GM19468 (cell line): ENCODE results near the gene EMC10.
"Not testable (repeated sequence)": the region's sequence is repeated elsewhere in the genome, so short reads cannot be mapped to it uniquely, and the experiment has no call there.

Source experiments
- ATAC-seq: cut with Tn5 transposase; IDR thresholded peaks from one replicate; pipeline ENCODE4 v1.9.1; 2021; ENCODE audit warnings: mild to moderate bottlenecking, moderate library complexity, moderate number of reproducible peaks; ENCODE audit not compliant: unreplicated experiment; ENCODE audit errors: extremely low read depth

EMC10 gene

GRCh38 chr19:50476224-50476906 is at the start of gene EMC10, which contains the start of gene GARIN5A:
EMC10 (plus strand) TSS chr19:50476507; CDS start chr19:50476545, 38 bp downstream.
GARIN5A (minus strand) TSS chr19:50476848; CDS start chr19:50476388, 460 bp downstream.
- peak; percentile 61 for ATAC-seq

DNA sequence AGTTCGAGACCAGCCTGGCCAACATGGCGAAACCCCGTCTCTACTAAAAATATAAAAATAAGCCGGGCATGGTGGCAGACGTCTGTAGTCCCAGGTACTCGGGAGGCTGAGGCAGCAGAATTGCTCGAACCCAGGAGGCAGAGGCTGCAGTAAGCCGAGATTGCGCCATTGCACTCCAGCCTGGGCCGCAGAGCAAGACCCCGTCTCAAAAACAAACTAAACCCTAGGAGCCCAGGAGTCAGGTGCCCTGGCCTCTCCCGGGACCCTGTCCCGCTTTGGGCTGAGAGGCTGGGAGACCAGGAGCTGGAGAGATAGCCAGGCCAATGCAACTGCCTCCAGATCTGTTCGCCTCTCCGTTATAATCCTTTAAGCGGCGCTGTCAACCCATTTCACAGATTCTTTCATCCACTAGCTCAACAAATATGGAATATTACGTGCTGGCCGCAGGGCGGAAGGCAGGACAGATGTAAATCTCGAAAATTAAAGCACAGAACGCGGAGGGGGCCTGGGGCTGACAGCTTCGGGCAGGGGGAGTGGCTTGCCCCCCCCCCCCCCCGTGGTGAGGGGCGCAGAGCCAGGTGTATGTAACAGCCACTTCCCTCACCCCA is 48.9 kb upstream of the EMC10 start:
- ATAC-seq, result no peak

GRCh38 chr19:50427997-50428425 is 48.3 kb upstream of the EMC10 start:
- ATAC-seq, result no peak

DNA sequence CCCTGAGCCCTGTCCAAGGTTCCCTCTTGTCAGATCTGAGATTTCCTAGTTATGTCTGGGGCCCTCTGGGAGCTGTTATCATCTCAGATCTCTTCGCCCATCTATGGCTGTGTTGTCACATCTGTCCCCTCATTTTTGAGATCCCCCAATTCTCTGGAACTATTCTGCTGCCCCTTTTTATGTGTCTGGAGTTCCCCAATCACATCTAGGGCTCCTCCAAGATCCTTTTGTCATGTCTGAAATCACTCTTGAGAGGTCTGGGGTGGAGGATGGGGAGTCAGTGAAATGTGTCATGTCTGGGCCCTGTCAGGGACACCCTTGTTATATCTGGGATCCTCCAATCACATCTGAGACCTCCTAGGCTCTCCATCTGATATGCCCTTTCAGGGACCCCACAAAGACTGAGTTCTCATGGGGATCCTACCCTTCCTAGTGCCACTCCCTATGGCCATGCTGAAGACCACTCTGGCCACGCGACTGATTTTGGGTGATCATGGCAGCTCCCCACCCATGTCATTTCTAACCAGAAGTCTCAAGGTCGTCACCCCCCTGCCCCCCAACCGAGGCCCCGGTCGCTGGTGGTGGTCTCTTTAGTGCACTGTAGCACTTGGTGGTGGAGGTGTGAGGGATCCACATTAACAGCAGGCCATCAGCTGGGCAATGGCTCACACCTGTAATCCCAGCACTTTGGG is 47.4 kb upstream of the EMC10 start:
- ATAC-seq, result no peak

- ATAC-seq, result no peak
Observed at GRCh38 chr19:50430888-50431342, 45.4 kb upstream of the EMC10 start.

DNA sequence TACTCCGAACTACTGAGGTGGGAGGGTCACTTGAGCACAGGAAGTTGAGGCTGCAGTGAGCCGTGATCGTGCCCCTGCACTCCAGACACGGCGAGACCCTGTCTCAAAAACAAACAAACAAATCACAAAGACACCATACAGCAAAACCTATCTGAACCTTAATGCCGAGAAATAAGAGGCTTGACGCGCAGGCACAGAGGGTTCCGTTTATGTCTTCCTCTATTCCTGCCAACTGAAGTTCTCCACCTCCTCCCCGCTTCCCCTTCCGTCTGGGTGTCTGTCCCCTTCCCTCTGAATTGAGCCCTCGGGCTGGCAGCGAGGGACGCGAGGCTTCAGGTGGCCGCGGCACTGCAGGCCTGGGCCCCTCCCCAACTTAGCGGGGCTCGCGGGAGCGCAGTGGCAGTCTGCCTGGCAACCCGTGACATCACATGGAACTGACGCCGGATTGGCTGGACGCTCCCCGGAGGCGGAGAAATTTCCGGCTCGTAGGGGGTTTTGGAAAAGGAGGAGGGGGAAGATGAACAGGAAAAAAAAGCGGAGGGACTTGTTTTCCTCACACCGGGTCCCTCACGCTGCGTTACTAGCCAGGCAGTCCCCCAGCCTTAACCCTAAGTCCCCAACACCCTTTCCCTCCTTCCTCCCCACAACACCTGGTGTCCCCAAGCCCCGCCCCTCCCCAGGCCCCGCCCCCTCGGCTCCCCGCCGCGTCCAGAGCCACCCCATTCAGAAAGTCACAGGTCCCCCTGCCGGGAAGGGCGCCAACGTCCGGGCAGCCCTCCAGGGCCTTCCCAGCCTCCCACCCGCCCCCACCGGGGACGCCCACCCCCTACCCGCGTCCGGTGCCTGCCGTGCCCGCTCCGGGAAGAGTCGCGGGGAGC is 44.7 kb upstream of the EMC10 start:
- no peak for ATAC-seq

- no peak for ATAC-seq
Observed at GRCh38 chr19:50432221-50433028, 43.9 kb upstream of the EMC10 start, which contains the start of gene MYBPC2. MYBPC2 (plus strand) TSS chr19:50432892; CDS start chr19:50432954, 62 bp downstream.

- no peak for ATAC-seq
Observed at GRCh38 chr19:50433201-50434180, 42.8 kb upstream of the EMC10 start.

- ATAC-seq, result no peak
Observed at GRCh38 chr19:50434525-50434924, 41.8 kb upstream of the EMC10 start.

GRCh38 chr19:50435221-50435620 is 41.1 kb upstream of the EMC10 start:
- no peak for ATAC-seq

DNA sequence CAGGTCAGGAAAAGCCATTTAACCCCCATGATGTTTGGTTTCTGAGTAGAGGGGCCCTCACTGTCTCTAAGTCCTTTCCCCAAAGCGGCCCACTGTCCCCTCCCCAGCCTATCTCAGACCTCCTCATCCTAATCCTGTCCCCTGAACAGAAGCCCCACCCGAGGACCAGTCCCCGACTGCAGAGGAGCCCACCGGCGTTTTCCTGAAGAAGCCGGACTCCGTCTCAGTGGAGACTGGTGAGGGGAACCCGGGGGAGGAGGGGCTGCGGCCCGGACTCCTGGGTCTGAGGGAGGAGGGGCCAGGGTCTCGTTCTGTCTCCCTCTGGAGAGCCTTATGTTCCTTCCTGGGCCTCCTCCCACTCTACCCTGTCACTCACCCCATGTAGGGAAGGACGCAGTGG is 40.7 kb upstream of the EMC10 start:
- ATAC-seq, result no peak

DNA sequence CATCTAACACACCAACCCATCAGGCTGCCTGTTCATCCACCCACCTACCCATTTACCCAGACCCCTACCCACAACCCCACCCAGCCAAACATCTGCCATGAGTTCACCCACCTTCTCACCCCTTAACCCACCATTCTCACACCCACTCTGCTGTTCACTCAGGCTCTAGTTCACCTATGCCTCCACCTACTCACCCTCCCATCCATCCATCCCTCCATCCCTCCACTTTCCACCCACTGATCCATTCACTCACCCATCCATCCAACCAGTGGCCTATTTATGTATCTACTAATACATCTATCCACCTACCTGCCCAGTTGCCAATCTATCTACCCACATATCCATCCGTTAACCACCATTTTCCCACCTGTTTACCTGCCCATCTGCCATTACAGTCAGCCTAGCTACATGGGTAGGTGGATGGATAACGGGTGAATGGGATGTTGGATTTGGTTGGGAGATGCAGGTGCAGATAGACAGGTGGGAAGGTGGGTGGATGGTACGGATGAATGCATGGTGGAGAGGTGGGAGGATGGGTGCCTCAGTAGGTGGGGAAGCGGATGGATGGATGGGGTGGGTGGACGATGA is 38.4 kb upstream of the EMC10 start:
- no peak for ATAC-seq

DNA sequence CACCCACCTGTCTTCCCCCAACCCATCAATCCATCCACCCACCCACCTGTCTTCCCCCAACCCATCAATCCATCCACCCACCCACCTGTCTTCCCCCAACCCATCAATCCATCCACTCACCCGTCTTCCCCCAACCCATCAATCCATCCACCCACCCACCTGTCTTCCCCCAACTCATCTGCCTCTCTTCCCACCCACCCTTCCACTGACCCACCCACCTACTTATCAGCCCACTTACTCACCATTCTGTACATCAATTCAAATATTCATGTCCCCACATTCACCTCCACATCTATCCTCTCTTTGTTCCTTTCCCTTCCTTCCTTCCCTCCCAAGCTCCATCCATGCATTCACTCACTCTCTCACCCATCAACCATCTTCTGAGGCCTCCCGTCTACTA is 37.2 kb upstream of the EMC10 start:
- ATAC-seq, result not testable (repeated sequence)

GRCh38 chr19:50444059-50444458 is 32.2 kb upstream of the EMC10 start:
- ATAC-seq, result no peak

- no peak for ATAC-seq
Observed at GRCh38 chr19:50447053-50447452, 29.3 kb upstream of the EMC10 start.

DNA sequence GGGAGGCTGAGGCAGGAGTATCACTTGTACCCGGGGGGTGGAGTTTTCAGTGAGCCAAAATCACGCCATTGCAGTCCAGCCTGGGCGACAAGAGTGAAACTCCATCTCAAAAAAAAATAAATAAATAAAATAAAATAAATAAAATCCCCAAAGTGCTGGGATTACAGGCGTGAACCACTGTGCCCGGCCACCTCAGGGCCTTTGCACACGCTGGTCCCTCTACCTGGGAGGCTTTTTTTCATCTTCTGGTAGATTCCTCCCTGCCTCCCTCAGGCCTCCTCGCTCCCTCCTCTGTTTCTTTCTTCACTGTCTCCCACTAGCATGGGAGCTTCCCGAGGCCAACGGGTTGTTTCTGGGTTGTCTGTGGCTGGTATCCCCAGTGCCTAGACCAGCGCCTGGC is 28.6 kb upstream of the EMC10 start:
- ATAC-seq, result no peak

GRCh38 chr19:50449236-50449899 is 26.9 kb upstream of the EMC10 start:
- no peak for ATAC-seq
